Measurements from ENCODE around the gene METTL1.

GRCh38 chr12:57743769-57744168, 28.1 kb downstream of the METTL1 start:
- TF ChIP-seq CTCF (IDR thresholded peaks at IDR 0.05) (no peak), POLR2A (IDR thresholded peaks at IDR 0.05) (no peak)
